ENCODE data around the gene RAPGEF4.

The RAPGEF4 gene

GRCh38 chr2:172812158-172812744 lies 76.6 kb downstream of the RAPGEF4 start:
- Histone ChIP-seq H3F3A (ENCODE audit: low read depth) (no peaks in the 10 kb centered on the region), H3K36me3 (ENCODE audit: insufficient read depth, low read length) (no peaks in the 10 kb centered on the region), H3K9me2 (replicated peaks; ENCODE audit: low read depth, low read length) (no peaks in the 10 kb centered on the region), H3K4me2 (ENCODE audit: low read depth, low read length, poor library complexity, severe bottlenecking) (no peak overlapping the region), H3K9me3 (ENCODE audit: insufficient read depth, low read depth, low read length) (no peaks in the 10 kb centered on the region), H3K9ac (ENCODE audit: low read depth, low read length, poor library complexity, severe bottlenecking) (no peak overlapping the region), H3K27me3 (ENCODE audit: insufficient read depth, low read length, poor library complexity, severe bottlenecking) (no peaks in the 10 kb centered on the region), H3K79me2 (ENCODE audit: insufficient read depth, low read length) (no peaks in the 10 kb centered on the region), H2AFZ (ENCODE audit: low read length) (no peak overlapping the region), H3K4me1 (ENCODE audit: insufficient read depth, low read length, poor library complexity, severe bottlenecking) (no peaks in the 10 kb centered on the region), H4K20me1 (ENCODE audit: insufficient read depth, low read length, poor library complexity, severe bottlenecking) (no peaks in the 10 kb centered on the region), H3K4me3 (ENCODE audit: low read length, poor library complexity, severe bottlenecking) (no peak overlapping the region)
- TF ChIP-seq EZH2phosphoT487 (IDR thresholded peaks at IDR 0.05; ENCODE audit: borderline replicate concordance) (no peak), CTCF (conservative IDR thresholded peaks at IDR 0.05; ENCODE audit: low read length) (no peak)

GRCh38 chr2:172813314-172813888 lies 77.8 kb downstream of the RAPGEF4 start:
- Histone ChIP-seq H2AFZ (ENCODE audit: low read length) (no peak overlapping the region), H4K20me1 (ENCODE audit: insufficient read depth, low read length, poor library complexity, severe bottlenecking) (no peaks in the 10 kb centered on the region), H3F3A (ENCODE audit: low read depth) (no peaks in the 10 kb centered on the region), H3K9me3 (ENCODE audit: insufficient read depth, low read depth, low read length) (no peaks in the 10 kb centered on the region), H3K9me2 (replicated peaks; ENCODE audit: low read depth, low read length) (no peaks in the 10 kb centered on the region), H3K79me2 (ENCODE audit: insufficient read depth, low read length) (no peaks in the 10 kb centered on the region), H3K36me3 (ENCODE audit: insufficient read depth, low read length) (no peaks in the 10 kb centered on the region), H3K4me1 (ENCODE audit: insufficient read depth, low read length, poor library complexity, severe bottlenecking) (no peaks in the 10 kb centered on the region), H3K9ac (ENCODE audit: low read depth, low read length, poor library complexity, severe bottlenecking) (no peak overlapping the region), H3K4me3 (ENCODE audit: low read length, poor library complexity, severe bottlenecking) (no peak overlapping the region), H3K4me2 (ENCODE audit: low read depth, low read length, poor library complexity, severe bottlenecking) (no peak overlapping the region), H3K27me3 (ENCODE audit: insufficient read depth, low read length, poor library complexity, severe bottlenecking) (no peaks in the 10 kb centered on the region)
- TF ChIP-seq CTCF (conservative IDR thresholded peaks at IDR 0.05; ENCODE audit: low read length) (peak; percentile 61), EZH2phosphoT487 (IDR thresholded peaks at IDR 0.05; ENCODE audit: borderline replicate concordance) (no peak)

GRCh38 chr2:172817411-172817810 lies 81.8 kb downstream of the RAPGEF4 start:
- no peaks in the 10 kb centered on the region for H3K27me3 ChIP-seq (ENCODE audit: insufficient read depth, low read length, poor library complexity, severe bottlenecking)
- TF ChIP-seq EZH2phosphoT487 (IDR thresholded peaks at IDR 0.05; ENCODE audit: borderline replicate concordance) (no peak), CTCF (conservative IDR thresholded peaks at IDR 0.05; ENCODE audit: low read length) (no peak)
- no peaks in the 10 kb centered on the region for H3K4me1 ChIP-seq (ENCODE audit: insufficient read depth, low read length, poor library complexity, severe bottlenecking)
- H3K9me2 ChIP-seq (replicated peaks; ENCODE audit: low read depth, low read length), result no peaks in the 10 kb centered on the region
- H3F3A ChIP-seq (ENCODE audit: low read depth), result no peaks in the 10 kb centered on the region
- no peak overlapping the region for H2AFZ ChIP-seq (ENCODE audit: low read length)
- no peaks in the 10 kb centered on the region for H3K36me3 ChIP-seq (ENCODE audit: insufficient read depth, low read length)
- no peak overlapping the region for H3K4me3 ChIP-seq (ENCODE audit: low read length, poor library complexity, severe bottlenecking)
- H3K4me2 ChIP-seq (ENCODE audit: low read depth, low read length, poor library complexity, severe bottlenecking), result no peak overlapping the region
- H3K79me2 ChIP-seq (ENCODE audit: insufficient read depth, low read length), result no peaks in the 10 kb centered on the region
- no peaks in the 10 kb centered on the region for H3K9me3 ChIP-seq (ENCODE audit: insufficient read depth, low read depth, low read length)
- no peaks in the 10 kb centered on the region for H4K20me1 ChIP-seq (ENCODE audit: insufficient read depth, low read length, poor library complexity, severe bottlenecking)
- H3K9ac ChIP-seq (ENCODE audit: low read depth, low read length, poor library complexity, severe bottlenecking), result no peak overlapping the region
